A204.1 (cell line): ENCODE measurements around the gene TTC7B.

ENCODE experiments used
- FAIRE-seq: peaks from 2 replicates; lab custom pipeline; 2012; peaks lifted over from hg19 to GRCh38; lab: Jason Lieb, UNC

The TTC7B gene

DNA sequence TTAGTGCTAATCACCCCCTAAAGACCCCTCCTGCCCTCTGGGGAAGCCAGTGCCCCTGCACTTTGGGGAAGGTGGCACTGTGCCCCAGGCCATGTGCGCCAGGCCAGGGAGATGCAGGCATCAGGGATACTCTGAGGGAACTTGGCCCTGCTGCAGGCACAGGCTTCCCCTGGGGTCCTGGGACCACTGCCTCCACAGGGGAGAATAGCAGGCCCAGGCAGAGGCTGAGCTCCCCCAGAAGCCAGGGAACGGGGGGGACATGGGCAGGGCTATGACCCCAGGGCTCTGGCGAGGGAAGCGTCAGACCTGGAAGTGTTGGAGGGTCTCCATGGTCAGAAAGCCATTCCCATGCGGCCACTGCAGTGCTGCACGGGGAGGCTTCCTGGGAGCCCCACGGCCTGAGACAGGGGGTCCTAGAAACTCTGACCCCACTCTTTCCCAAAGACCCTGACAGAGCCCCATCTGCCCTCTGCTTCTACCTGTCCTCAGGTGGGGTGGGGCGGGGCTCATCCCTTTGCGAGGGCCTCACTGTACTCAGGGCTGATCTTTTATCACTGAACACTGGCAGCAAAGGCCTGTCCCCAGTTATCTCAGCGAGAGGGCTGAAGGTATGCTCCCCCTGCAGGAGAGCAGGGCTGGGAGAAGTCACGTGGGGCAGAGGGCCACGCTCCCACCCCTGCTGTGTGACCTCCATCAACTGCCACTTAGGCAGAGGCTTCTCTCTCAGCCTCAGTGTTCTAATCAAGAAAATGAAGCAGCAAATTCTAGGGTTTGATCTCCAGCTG lies 259.4 kb downstream of the TTC7B start:
- no peak for FAIRE-seq

DNA sequence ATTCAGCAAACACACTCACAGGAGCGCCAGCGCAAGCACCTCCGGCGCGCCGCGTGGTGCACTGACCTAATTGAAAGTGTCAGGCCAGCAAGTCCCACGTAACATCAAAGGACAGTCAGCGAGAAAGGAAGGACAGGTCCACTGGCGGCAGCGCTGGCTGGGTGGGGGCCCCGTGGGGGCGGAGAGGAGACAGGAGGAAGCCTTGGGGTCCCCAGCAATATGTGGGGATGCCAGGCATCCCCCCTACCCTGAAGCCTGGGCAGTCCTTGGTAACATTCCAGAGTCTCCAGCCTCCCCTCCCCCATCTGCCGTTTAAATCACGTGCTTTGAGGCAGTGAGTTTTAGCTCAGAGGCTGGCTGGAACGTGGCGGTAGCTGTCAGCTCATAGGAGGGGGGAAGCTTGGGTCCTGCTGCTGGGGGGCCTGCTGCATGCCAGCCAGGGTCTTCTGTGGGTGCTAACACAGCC lies 260.2 kb downstream of the TTC7B start:
- no peak for FAIRE-seq

DNA sequence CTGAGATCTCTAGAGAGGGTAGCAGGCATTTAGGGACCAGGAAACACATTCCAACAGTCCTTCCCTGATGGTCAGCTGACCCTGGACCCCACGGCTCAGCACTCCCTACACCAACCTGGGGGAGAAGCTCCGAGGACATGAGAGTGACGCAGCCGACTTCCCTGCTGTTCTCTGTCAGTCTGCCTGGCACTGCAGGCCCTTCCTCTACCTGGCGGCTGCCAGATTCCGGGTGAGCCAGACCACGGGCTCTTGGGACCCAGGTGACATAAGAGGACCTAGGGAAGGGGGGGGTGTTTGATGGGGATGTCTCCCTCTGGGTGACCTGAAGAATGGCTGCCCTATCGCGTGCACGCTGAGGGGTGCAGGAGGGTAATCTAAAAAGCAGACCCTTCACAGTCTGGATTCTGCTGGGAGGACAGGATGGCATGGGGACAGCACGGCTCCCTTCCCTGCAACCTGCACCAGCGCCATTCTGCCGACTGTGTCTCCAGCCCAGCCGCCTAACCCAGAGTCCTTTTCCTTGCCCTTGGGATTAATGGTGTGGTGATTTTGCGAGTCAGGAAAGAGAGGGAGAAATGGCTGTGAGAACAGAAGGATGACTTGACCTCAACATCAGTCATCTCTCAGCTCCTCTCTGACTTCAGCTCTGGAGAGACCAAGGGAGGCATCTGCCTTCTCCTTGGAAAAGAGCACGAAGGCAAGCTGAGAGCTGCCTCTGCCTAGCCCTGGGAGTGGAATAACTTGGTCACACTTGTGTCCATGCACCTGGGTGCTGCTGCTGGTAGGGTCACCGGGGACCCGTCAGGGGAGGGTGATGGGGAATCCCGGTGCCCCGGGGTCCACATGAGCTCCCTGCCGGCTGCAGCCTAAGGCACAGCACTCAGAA lies 260.9 kb downstream of the TTC7B start:
- no peak for FAIRE-seq

DNA sequence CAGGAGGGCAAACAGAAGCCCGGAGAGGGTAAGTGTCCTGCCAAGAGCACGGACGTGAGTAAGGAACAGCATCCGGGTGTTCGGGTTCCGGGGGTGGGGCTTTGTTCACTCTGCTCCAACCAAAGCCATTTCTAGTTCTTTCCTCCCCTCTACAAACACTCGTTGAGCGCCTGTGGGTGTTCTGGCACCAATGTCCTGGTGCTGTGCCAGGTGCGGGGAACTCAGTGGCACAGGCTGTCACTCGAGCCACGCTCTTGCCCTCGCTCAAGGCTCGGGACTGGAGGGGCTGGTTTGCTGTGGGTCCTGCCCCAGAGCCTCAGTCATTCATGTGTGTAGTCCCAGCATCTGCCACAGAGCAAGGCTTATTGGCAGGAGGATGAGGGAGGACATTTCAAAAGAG lies 261.9 kb downstream of the TTC7B start:
- no peak for FAIRE-seq

GRCh38 chr14:90553921-90554336 lies 262.3 kb downstream of the TTC7B start:
- no peak for FAIRE-seq

DNA sequence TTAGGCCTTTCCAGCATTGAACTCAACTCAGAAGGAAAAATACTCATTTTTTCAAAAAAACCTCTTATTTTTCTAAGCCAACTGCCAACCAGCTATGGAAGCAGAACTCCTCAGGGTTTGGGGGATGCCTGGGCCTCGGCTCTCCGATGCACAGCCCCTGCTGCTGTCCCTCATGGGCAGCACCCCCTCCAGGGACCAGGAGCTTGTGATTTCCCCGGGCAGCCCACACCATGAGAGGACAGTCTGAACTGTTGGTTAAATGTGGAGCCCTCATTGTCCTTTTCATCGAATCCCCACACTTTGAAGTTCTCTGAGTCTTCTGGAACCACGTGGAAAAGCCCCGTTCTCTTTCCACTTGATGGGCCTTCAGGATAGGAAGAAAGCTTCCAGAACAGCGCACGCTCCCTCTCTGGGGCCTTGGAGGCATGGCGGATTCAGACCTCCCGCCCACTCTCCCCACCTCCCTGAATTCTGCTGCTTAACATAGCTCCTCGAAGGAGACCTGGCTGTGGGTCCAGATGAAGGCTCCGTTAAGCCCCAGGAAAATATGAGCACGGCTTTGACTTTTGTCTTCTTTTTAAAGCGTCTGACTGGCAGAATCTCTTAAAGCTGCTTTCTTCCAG lies 262.8 kb downstream of the TTC7B start:
- FAIRE-seq, result no peak

GRCh38 chr14:90552465-90553297 lies 263.5 kb downstream of the TTC7B start:
- FAIRE-seq, result no peak

DNA sequence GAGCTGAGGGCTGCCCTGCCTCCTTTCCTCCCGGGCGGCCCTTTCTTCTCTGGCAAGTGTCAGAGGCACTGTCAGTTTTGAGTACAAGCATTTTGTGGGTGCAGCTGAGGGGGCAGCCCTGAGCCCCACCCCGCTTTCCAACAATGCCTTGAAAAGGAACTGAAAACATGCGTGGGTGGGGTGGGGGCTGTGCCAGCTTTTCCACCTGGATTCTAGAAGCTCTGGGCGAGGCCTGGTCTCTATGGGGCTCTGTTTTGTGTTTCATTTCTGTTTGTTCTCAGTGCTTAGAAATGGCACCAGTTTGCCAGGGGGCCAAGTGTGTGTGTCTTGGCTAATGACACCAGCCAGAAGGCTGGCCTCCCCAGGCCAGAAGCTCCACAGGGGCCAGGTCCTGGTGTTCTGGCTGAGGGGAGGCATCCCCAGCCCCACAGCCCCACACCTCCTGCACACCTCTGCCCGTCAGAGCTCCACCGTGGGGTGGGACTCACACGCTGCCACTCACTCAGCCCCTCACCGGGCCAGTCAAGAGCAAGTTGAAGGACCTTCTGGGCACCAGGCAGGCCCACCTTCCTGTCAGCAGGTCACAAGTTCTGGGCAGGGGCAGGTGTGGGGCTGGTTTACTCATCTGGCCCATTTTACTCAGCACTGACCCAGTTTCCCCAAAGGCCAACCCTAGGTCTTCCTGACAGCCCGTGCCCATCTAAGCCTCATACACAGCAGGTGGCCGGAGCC lies 264.3 kb downstream of the TTC7B start:
- no peak for FAIRE-seq

DNA sequence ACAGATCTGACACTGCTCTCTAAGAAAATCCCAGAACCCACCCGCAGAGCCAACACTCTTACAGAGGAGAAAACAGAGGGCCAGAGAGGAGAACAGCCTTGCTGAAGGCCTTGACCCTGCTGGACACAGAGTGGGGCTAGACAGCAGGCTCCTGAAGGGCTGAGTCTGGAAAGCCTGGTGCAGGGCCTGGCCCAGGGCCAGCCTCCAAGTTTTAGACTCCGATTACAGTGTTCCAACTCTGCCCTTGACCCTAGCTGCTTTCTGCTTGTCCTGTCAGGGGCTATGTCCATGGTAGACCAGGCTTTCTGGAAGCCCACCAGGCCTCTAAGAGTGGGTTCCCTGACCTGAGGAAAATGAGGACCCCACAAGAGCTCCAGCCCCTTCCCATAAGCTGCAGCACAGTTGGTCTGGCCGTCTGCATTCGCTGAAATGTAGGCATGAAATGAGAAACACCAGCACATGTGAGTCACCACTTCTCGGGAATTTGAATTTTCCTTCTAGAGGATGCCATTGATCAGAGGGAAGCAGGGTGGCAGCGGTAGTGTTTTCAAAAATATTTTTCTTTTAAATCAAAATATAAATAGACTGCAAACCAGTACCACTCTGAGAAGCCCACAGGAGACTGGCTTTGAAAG lies 265.0 kb downstream of the TTC7B start:
- no peak for FAIRE-seq

DNA sequence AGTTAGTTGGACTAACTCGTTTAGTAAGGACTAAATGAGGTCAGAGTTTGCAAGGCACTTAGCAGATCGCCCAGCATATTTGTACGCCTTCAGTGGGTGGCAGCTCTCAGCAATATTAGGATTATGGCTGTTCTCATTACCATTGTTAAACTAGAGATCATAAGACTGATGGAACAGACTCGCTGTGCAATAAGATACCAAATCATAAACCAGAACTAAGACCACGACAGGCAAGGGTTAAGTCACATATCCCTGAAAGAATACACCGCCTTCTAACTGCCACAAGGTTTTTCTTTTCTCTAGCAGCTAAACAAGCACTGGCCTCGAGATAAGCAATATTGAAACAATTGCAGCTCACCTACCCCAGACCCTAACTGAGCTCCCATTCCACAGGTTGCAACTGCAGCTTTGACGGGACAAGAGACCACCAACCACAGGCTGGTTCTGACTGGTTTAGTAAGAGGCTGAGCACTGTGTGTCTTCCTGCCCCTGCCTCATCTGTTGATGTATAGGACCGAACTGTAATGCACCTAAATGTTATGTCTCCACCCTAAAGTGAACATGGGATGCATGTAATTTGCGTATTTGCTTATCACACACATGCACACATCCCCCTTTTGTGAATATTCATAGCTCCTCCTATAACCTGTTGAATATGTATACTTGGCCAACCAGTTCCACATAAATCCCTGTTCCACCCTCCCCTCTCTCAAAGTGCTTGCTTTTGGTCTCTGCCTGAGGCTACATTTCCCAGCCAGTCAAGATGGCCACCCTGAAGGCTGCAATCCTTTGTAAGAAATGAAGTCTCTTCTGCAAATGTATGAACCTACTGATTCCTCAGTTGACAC lies 266.2 kb downstream of the TTC7B start:
- no peak for FAIRE-seq

DNA sequence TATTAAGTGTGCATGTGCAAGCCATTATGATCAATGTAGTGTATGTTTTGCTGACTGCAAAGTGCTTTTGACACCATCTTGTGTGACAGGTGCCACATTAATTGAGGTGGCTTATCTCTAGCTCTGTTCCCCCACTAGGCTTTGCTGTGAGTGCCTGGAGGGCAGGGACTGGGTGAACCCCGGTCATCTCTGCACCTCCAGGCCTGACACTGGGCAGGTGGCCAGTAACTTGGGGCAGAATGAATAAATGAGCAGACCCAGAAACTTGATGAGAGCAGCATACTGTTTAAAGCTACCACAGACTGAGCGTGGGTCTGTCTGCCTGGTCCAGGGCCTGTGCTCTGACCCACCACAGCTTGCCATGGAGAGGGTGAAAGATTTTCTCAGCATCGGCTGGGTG lies 267.8 kb downstream of the TTC7B start:
- no peak for FAIRE-seq

GRCh38 chr14:90547968-90548367 lies 268.3 kb downstream of the TTC7B start:
- no peak for FAIRE-seq

GRCh38 chr14:90547250-90547649 lies 269.0 kb downstream of the TTC7B start:
- no peak for FAIRE-seq

- FAIRE-seq, result no peak
Observed at GRCh38 chr14:90546767-90547166, 269.5 kb downstream of the TTC7B start.

DNA sequence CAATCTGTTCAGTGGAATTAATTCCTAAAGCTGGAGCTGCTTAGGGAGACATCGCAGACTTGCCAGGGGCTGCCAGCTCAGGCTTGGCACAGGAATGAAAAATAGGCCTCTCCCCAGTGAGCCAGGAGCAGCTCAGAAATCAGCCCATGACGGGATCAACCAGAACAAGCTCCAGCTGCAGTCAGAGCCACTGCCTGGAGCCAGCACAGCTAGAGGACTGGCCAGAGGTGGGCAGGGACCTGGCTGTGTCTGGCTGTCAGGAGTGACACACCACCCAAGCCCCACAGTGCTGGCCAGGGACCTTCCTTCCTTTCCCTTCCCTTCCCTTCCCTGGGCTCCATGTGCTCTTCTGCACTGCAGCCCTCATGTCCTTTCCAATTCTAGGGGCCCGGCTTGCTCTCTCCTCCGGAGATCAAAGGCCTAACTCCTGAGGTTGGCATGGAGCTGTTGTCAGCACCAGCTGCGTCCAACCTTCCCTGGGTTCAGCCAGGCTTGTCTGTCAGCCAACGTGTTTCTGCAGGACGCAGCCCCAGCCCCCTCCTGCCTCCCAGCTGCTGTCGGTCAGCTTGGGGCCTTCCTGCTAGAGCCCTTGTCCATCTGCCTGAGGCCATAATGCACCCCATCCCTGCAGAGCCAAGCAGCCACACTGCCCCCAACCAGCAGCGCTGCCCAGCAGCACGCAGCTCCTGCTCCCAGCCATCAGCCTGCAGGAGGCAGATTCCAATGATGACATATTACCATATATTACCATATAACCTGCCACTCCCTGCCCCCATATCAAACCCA lies 270.1 kb downstream of the TTC7B start:
- no peak for FAIRE-seq

GRCh38 chr14:90545382-90545781 lies 270.8 kb downstream of the TTC7B start:
- FAIRE-seq, result no peak

DNA sequence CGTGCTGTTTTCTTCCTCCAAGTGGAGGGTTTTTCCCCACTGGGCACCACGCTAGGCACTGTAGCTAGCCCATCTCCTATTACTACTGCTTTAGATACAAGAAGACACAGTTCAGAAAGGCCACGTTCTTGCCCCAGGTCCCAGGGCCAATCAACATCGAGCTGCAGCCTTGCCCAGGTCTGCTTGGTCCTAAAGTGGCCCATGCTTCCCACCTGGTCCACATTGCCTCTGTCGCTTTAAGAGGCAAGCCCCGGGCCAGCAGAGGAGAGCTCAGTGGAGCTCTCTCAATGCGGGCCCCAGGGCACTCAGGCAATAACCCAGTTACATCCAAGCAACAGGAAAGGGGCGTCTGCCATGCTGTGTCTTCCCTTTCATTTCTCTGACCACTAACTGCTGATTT lies 271.3 kb downstream of the TTC7B start:
- no peak for FAIRE-seq

GRCh38 chr14:90544566-90544965 lies 271.7 kb downstream of the TTC7B start:
- FAIRE-seq, result no peak

GRCh38 chr14:90543876-90544275 lies 272.4 kb downstream of the TTC7B start:
- FAIRE-seq, result no peak
